Stimulated activated CD8-positive, alpha-beta memory T cell treated with anti-CD3 and anti-CD28 coated beads, Interleukin-15, amount 100 ng/mL, for 4 hours (primary cell): ENCODE data around the gene C22orf39.

ENCODE experiments used
- DNase-seq, 2 donors: peaks; one replicate each; pipeline ENCODE4 v3.0.0-alpha.2; 2020; ENCODE audit warnings: low read depth in 2 of 2

Gene C22orf39

DNA sequence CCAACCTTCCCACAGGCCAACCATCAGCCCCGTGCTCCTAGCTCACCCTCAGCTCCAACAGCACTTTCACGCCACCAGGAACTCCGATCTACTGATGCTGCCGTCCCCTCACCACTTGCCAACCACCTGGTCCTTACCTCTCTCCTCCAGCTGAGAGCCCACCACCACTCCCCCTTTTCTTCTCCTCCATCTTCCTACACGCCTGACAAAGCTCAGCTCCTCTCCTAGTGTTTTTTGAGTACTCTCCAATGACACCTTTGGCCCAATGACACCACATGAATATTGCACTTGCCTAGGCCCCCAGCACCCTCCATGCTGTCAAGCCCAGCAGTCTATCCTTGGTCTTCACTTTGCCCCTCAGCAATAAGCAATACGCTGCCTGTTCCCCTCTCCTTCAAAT is 46.6 kb downstream of the C22orf39 start:
- DNase-seq, result no peak

DNA sequence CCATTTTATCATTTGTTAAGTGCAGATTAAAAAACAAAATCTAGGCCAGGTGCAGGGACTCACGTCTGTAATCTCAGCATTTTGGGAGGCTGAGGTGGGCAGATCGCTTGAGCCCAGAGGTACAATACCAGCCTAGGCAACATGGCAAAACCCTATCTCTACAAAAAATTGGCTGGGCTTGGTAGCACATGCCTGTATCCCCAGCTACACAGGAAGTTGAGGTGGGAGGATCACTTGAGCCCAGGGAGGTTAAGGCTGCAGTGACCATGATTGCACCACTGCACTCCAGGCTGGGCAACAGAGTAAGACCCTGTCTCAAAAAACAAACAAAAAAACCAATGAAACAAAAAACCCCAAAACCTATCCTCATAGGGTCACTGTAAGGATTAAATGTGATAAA is 48.9 kb downstream of the C22orf39 start:
- DNase-seq, result no peak

DNA sequence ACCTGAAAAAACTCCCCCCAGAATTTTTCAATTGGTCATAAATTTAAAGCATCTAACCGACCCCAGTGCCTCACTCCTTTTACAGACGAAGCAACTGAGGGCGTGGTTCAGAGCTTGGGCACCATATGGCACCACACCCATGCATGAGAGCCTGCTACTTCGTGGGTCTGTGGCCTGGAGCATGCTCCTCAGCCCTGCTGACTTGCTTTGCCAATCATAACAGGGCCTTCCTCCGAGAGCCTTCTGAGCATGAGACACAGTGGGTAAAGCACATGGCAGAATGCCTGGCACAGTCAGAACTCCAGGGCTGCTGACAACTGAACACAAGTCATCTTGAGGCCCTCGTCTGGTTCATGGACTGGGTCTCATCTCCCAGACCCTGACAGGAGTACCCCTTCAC is 49.3 kb downstream of the C22orf39 start:
- DNase-seq, result no peak

DNA sequence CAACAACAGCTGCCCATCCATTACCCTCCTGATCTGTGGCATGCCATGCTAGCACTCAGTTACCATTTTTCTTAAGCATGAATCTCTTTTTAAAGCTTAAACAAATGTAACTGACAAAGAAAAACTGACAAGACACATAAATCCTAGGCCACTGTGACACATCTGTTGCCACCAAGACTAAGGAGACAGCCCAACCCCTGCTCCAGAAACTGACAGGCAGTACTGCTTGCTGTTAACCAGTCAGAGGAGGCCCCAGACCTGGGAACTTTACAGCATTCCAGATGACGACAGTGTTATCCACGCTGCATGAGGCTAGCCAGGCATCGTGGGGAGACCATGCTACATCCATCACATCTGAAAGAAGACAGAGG is 49.8 kb downstream of the C22orf39 start:
- DNase-seq, result no peak

GRCh38 chr22:19396934-19397733 is 50.4 kb downstream of the C22orf39 start:
- DNase-seq, result no peak

DNA sequence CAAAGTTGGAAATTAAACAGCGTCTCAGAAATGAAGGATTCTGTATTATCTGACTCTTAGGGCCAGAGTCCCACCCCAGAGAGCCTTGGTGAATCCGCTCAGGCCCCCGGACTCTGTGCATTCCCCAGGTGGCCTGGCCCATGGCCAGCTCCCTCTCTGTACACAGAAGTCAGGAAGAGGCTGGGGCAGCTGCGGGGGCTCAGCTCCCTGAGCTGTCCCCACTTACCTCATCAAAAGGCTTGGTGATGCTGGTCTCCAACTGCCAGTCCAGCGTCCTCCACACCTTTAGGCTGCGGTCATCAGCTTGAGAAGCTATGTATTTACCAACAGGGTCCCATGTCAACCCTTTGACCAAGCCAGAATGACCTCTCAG is 51.0 kb downstream of the C22orf39 start:
- no peak for DNase-seq

GRCh38 chr22:19395276-19395675 is 52.2 kb downstream of the C22orf39 start:
- DNase-seq, result no peak

DNA sequence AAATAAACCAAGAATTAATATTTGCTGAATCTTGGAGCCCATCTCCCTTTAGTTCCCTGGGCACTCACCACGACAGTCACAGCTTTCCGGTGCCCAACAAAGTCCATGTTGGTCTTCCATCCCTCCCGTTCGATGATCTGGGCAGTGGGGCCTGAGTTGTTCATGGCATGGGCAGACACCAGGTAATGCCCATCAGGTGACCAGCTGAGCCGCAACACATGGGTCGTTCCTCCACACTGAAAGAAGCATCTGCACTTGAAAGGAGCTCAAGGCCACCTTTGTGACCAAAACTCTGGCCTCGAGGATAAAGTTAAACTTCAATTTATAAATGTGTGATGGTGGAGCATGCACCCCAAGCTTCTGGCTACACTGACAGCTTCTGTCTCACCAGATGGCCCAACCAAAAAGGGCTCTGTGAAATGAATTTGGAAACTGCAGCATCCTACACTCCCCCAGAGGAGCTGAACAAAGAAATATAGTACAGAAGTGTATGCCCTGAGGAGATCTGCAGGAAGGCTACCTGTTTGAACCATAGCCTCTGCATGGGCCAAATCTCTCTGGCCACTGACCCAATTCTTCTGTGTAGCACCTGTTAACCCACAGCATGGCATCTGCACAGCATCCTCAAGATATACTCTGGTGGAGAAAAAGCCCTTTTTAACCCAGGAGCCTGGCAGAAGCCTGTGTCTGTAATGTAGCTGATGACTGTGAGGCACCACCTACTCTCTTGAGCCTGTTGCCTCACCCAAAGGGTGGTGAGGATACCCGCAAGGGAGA is 53.0 kb downstream of the C22orf39 start:
- no peak for DNase-seq

DNA sequence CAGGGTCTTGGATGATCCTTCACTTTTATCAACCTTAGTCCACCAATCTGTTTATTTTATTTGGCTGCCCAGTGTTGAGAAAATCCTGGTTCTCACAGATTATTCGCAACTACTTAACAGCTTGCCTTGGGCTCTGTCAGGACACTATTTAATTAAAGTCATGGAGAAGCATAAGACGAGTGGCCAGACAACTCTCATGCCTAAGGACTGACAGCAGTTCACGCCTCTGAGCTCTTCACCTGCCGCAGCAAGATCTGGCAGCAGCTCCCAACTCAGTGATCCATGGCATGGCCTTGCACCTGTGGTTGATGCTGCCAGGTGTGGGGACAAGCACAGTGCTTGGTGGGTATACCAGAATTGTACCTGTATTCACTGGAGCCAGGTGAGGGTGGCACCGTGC is 53.8 kb downstream of the C22orf39 start:
- no peak for DNase-seq
